ENCODE data around the gene TUSC2.

DNA sequence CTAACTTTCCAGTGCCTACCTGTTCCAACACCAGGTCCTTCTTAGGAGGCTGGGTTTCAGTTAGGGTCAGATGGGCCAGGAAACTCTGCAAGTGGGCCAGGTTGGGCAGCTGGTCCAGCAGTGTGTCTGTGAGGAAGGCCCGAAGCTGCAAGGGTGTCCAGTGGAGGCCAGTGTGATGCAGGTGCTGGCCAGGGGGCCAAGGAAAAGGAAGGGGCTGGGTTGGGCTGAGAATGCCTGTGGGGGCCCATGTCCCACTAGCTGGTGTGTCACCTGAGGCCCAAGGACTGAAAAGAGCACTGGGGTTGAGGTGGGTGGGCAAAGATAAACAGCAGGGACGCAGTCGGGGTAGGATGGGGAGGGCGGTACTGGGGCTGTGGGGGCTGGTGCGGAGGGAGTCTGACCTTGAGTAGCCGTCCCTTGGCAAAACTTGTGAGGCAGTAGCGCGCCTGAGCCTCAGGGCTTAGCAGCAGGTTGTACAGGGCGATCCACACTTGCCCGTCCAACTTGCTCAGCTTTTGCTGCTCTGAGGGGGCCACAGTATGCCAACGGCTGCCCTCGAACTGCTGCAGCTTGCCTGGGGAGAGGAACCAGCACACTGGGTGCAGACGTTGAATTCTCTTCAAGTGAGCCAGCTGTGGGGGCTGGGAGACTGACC is 14.1 kb upstream of the TUSC2 start:
- no peak for TF ChIP-seq POLR2AphosphoS5 (IDR thresholded peaks at IDR 0.05; ENCODE audit: low read depth, low read length)
- TF ChIP-seq, protein P1, sequence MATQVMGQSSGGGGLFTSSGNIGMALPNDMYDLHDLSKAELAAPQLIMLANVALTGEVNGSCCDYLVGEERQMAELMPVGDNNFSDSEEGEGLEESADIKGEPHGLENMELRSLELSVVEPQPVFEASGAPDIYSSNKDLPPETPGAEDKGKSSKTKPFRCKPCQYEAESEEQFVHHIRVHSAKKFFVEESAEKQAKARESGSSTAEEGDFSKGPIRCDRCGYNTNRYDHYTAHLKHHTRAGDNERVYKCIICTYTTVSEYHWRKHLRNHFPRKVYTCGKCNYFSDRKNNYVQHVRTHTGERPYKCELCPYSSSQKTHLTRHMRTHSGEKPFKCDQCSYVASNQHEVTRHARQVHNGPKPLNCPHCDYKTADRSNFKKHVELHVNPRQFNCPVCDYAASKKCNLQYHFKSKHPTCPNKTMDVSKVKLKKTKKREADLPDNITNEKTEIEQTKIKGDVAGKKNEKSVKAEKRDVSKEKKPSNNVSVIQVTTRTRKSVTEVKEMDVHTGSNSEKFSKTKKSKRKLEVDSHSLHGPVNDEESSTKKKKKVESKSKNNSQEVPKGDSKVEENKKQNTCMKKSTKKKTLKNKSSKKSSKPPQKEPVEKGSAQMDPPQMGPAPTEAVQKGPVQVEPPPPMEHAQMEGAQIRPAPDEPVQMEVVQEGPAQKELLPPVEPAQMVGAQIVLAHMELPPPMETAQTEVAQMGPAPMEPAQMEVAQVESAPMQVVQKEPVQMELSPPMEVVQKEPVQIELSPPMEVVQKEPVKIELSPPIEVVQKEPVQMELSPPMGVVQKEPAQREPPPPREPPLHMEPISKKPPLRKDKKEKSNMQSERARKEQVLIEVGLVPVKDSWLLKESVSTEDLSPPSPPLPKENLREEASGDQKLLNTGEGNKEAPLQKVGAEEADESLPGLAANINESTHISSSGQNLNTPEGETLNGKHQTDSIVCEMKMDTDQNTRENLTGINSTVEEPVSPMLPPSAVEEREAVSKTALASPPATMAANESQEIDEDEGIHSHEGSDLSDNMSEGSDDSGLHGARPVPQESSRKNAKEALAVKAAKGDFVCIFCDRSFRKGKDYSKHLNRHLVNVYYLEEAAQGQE (IDR thresholded peaks at IDR 0.05; ENCODE audit: insufficient read depth in 1 of 2, low read depth in 2 of 2, low read length in 2 of 2): no peak
- TF ChIP-seq TAF1 (IDR thresholded peaks at IDR 0.05; ENCODE audit: borderline replicate concordance, insufficient read depth, low read length): no peak
- no peak for TF ChIP-seq SIN3A (IDR thresholded peaks at IDR 0.05; ENCODE audit: borderline replicate concordance, insufficient read depth, low read length)
- TF ChIP-seq FOXP2 (optimal IDR thresholded peaks at IDR 0.05; ENCODE audit: borderline replicate concordance, extremely low read depth, extremely low read length, insufficient read depth): no peak
